MCF 10A (cell line): ENCODE measurements around the gene KLHL1. TPM values are rescaled to one million over a fixed set of nuclear protein-coding genes. Genes with fewer than 3 reads are reported as not detected.

Experiments used
- BruUV-seq: library from RNA; stranded (reverse); fragments of 400-500 nt; replicated peaks from 2 replicates; lab custom pipeline; 2021; lab: Mats Ljungman, UMichigan
- CTCF ChIA-PET: fragments of 300-600 bp; sonication (Branson Sonifier 250); formaldehyde crosslinking; extraction: SDS; loops from one replicate; lab custom pipeline; 2021; ENCODE audit warnings: antibody characterized with exemption, inconsistent platforms; lab: Yijun Ruan, JAX
- POLR2A ChIA-PET: fragments of 300-600, 350-650 bp; sonication (Branson Sonifier 250); formaldehyde crosslinking; extraction: SDS; loops from one replicate; lab custom pipeline; 2020; ENCODE audit warnings: antibody characterized with exemption, inconsistent platforms; lab: Yijun Ruan, JAX
- DNase-seq: peaks from one replicate; pipeline ENCODE4 v3.0.0-alpha.2; 2018; ENCODE audit not compliant: unreplicated experiment
- H3K27ac Mint-ChIP-seq: one replicate; pipeline ENCODE4 v1.8.0; 2022; ENCODE audit warnings: mild to moderate bottlenecking, low read depth, mixed read lengths; ENCODE audit not compliant: unreplicated experiment
- H3K27me3 Mint-ChIP-seq: one replicate; pipeline ENCODE4 v1.8.0; 2022; ENCODE audit warnings: mixed read lengths; ENCODE audit not compliant: insufficient read depth, unreplicated experiment
- H3K36me3 Mint-ChIP-seq: one replicate; pipeline ENCODE4 v1.8.0; 2022; ENCODE audit warnings: mild to moderate bottlenecking, moderate library complexity, mixed read lengths; ENCODE audit not compliant: insufficient read depth, unreplicated experiment
- H3K4me1 Mint-ChIP-seq: one replicate; pipeline ENCODE4 v1.8.0; 2022; ENCODE audit warnings: mixed read lengths; ENCODE audit not compliant: insufficient read depth, unreplicated experiment
- H3K4me3 Mint-ChIP-seq: one replicate; pipeline ENCODE4 v1.8.0; 2022; ENCODE audit warnings: mild to moderate bottlenecking, moderate library complexity, mixed read lengths; ENCODE audit not compliant: unreplicated experiment
- H3K9me3 Mint-ChIP-seq: one replicate; pipeline ENCODE4 v1.8.0; 2022; ENCODE audit warnings: mixed read lengths; ENCODE audit not compliant: unreplicated experiment
- intact Hi-C: fragments of 100-400 bp; cut with micrococcal nuclease; formaldehyde crosslinking; loops from 2 replicates; pipeline ENCODE4 v1.14.1; 2022
- total RNA-seq: library from RNA; stranded (reverse); gene quantifications from 2 replicates; pipeline ENCODE4 v1.2.3, GENCODE V29; 2022
- TF ChIP-seq, protein P1 (sequence below): fragments of 200-600 bp; IDR thresholded peaks from one replicate; pipeline ENCODE4 v1.8.0; 2022; ENCODE audit warnings: antibody characterized with exemption, mild to moderate bottlenecking; ENCODE audit not compliant: unreplicated experiment

Gene KLHL1
- total RNA-seq, 1 experiment from 2014 or later = not detected

DNA sequence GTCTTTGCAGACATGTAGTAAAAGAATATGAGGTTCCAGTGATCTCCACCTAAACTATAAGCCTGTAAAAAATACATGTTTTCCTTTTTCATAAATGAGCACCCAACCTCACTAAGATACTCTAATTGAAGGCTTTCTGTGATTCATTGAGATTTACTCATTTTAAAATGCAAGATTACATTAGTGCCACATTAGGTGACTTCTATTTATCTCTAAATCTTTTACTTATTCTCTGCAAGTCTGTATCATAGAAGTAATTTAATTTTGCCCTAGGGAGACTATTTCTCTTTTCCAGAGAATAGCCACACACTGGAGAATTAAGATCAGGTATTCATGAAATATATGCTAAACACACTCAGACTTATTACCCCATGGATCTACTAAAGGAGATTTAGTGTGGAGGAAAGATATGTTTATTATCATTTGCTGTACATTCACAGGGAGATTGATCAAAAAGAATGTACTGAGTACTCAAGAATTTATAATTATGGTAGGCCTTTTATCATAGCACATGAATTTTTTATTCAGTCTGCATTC is 290.9 kb downstream of the KLHL1 start:
- intact Hi-C loops = no loop called here
- POLR2A ChIA-PET = no interaction called here
- TF ChIP-seq, protein P1, sequence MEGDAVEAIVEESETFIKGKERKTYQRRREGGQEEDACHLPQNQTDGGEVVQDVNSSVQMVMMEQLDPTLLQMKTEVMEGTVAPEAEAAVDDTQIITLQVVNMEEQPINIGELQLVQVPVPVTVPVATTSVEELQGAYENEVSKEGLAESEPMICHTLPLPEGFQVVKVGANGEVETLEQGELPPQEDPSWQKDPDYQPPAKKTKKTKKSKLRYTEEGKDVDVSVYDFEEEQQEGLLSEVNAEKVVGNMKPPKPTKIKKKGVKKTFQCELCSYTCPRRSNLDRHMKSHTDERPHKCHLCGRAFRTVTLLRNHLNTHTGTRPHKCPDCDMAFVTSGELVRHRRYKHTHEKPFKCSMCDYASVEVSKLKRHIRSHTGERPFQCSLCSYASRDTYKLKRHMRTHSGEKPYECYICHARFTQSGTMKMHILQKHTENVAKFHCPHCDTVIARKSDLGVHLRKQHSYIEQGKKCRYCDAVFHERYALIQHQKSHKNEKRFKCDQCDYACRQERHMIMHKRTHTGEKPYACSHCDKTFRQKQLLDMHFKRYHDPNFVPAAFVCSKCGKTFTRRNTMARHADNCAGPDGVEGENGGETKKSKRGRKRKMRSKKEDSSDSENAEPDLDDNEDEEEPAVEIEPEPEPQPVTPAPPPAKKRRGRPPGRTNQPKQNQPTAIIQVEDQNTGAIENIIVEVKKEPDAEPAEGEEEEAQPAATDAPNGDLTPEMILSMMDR = no peak

DNA sequence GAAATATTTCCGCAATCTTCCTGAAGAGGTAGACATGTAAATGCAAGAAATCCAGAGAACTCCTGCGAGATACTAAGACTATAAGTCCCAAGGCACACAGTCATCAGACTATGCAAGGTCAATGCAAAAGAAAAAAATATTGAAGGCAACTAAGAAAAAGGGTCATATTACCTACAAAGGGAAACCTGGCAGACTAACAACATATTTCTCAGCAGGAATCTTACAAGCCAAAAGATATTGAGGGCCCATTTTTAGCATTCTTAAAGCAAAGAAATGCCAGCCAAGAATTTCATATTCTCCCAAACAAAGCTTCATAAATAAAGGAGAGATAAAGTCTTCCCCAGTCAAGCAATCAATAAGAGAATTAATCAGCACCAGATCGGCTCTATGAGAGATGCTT is 299.1 kb downstream of the KLHL1 start:
- Mint-ChIP-seq H3K9me3 (no peaks in the 10 kb centered on the region), H3K27me3 (peaks cover 49% of the 10 kb centered on the region), H3K4me3 (no peak overlapping the region), H3K27ac (no peak overlapping the region), H3K36me3 (no peaks in the 10 kb centered on the region), H3K4me1 (no peaks in the 10 kb centered on the region)
- ChIA-PET CTCF (no interaction called here), POLR2A (no interaction called here)
- BruUV-seq = no TSS peak
- no peak for DNase-seq
- TF ChIP-seq, protein P1 = no peak
- intact Hi-C loops = loop anchor here (10.0 kb wide), 1 partner anchor 64 kb away; no protein-coding TSS in a partner anchor

More for the DNA sequence above, 290.9 kb downstream of the KLHL1 start:
- Mint-ChIP-seq H3K36me3 (no peaks in the 10 kb centered on the region), H3K9me3 (no peaks in the 10 kb centered on the region), H3K27ac (no peak overlapping the region), H3K27me3 (peaks cover 29% of the 10 kb centered on the region), H3K4me3 (no peak overlapping the region), H3K4me1 (no peaks in the 10 kb centered on the region)
- CTCF ChIA-PET = interaction anchor here (0.7 kb wide), 1 partner anchor 258 kb away, joined by 3 read pairs; no protein-coding TSS in a partner anchor
- BruUV-seq = no TSS peak
- no peak for DNase-seq

DNA sequence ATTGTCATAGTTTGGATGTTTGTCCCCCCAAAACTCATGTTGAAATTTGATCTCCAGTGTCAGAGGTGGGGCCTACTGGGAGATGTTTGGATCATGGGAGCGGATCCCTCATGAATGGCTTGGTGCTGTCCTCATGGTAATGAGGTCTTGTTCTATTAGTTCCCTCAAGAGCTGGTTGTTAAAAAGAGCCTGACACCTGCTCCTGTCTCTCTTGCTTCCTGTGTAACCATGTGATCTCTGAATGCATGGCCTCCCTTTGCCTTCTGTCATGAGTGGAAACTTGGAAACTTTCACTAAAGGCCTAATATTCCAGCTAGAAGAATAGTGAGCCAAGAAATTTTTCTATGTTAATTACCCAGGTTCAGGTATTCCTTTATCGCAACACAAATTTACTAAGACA is 312.0 kb downstream of the KLHL1 start:
- Mint-ChIP-seq H3K36me3 (no peaks in the 10 kb centered on the region), H3K27me3 (peaks cover 43% of the 10 kb centered on the region), H3K27ac (no peak overlapping the region), H3K9me3 (no peaks in the 10 kb centered on the region), H3K4me1 (no peaks in the 10 kb centered on the region), H3K4me3 (no peak overlapping the region)
- no peak for DNase-seq
- intact Hi-C loops = no loop called here
- no TSS peak for BruUV-seq
- ChIA-PET POLR2A (no interaction called here), CTCF (interaction anchor here (0.6 kb wide), 1 partner anchor 1132 kb away, joined by 3 read pairs; no protein-coding TSS in a partner anchor)
- TF ChIP-seq, protein P1 = no peak

DNA sequence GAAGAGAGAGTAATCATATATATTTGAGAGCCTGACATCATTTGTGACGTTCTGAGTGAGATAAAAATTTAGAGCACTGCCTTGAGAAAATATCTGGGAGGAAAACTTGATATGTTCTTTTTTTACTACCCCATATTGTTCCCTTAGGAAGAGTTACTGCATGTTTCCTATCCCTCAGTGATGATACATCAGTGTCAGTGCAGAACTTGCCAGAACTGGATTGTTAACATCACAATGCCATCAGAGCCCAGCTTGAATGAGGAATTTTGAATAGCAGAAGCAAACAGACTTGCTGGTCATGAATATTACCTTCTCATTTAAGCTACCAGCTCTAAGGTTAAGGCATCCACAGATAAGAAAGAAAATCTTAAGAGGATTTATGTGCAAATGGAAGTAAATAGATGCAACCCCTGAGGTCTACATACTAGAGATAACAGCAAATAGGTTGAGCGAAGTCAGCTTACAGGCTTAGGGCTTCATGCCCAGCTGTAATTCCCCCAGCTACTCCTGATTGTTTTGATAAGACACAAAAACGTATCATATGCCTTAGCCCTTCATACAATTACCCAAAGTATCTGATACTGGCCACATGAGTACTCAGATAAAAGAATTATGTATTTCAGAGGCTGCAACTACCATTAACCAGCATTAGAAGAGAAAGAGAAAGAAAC is 314.3 kb downstream of the KLHL1 start:
- H3K27ac Mint-ChIP-seq = no peak overlapping the region
- no peaks in the 10 kb centered on the region for H3K36me3 Mint-ChIP-seq
- intact Hi-C loops = no loop called here
- H3K9me3 Mint-ChIP-seq = no peaks in the 10 kb centered on the region
- H3K4me3 Mint-ChIP-seq = no peak overlapping the region
- CTCF ChIA-PET = no interaction called here
- no TSS peak for BruUV-seq
- H3K27me3 Mint-ChIP-seq = peaks cover 43% of the 10 kb centered on the region
- POLR2A ChIA-PET = no interaction called here
- no peak for DNase-seq
- TF ChIP-seq, protein P1 = no peak
- no peaks in the 10 kb centered on the region for H3K4me1 Mint-ChIP-seq
